ENCODE results near the gene ITM2A. TPM values are rescaled to one million over a fixed set of nuclear protein-coding genes. Genes with fewer than 3 reads are reported as not detected.

Gene ITM2A
- total RNA-seq, 2 donors from 2014 or later, result 194 to 200 TPM

- ATAC-seq (no peak), DNase-seq (no peak)
- Mint-ChIP-seq H3K4me3 (peak overlapping the region; percentile 97), H3K27ac (peak overlapping the region; percentile 97), H3K4me1 (peaks cover 14% of the 10 kb centered on the region), H3K27me3 (no peaks in the 10 kb centered on the region), H3K36me3 (ENCODE audit: low read depth) (peaks cover 4% of the 10 kb centered on the region)
- H3K9me3 ChIP-seq (ENCODE audit: control insufficient read depth, low read length, poor library complexity, severe bottlenecking), result no peaks in the 10 kb centered on the region
Measured at GRCh38 chrX:79367907-79368306, 773 bp upstream of the ITM2A start.

GRCh38 chrX:79366556-79366872, 620 bp downstream of the ITM2A start:
- no peaks in the 10 kb centered on the region for H3K27me3 Mint-ChIP-seq
- H3K4me1 Mint-ChIP-seq, result peaks cover 24% of the 10 kb centered on the region
- H3K27ac Mint-ChIP-seq, result peak overlapping the region; percentile 97
- peak overlapping the region; percentile 97 for H3K4me3 Mint-ChIP-seq
- H3K9me3 ChIP-seq (ENCODE audit: control insufficient read depth, low read length, poor library complexity, severe bottlenecking), result no peaks in the 10 kb centered on the region
- no peak for DNase-seq
- ATAC-seq, result no peak
- H3K36me3 Mint-ChIP-seq (ENCODE audit: low read depth), result peaks cover 4% of the 10 kb centered on the region

- H3K4me1 Mint-ChIP-seq, result peaks cover 26% of the 10 kb centered on the region
- H3K4me3 Mint-ChIP-seq, result peak overlapping the region; percentile 97
- no peak for ATAC-seq
- DNase-seq, result no peak
- no peaks in the 10 kb centered on the region for H3K9me3 ChIP-seq (ENCODE audit: control insufficient read depth, low read length, poor library complexity, severe bottlenecking)
- peak overlapping the region; percentile 97 for H3K27ac Mint-ChIP-seq
- no peaks in the 10 kb centered on the region for H3K27me3 Mint-ChIP-seq
- peaks cover 4% of the 10 kb centered on the region for H3K36me3 Mint-ChIP-seq (ENCODE audit: low read depth)
Measured at GRCh38 chrX:79365591-79365990, 1.5 kb downstream of the ITM2A start.

- no peak for ATAC-seq
- H3K9me3 ChIP-seq (ENCODE audit: control insufficient read depth, low read length, poor library complexity, severe bottlenecking), result no peaks in the 10 kb centered on the region
- Mint-ChIP-seq H3K4me3 (peak overlapping the region; percentile 77), H3K27ac (peak overlapping the region; percentile 97), H3K36me3 (ENCODE audit: low read depth) (peaks cover 4% of the 10 kb centered on the region), H3K27me3 (no peaks in the 10 kb centered on the region), H3K4me1 (peaks cover 26% of the 10 kb centered on the region)
- no peak for DNase-seq
Measured at GRCh38 chrX:79364306-79364705, 2.8 kb downstream of the ITM2A start.

- Mint-ChIP-seq H3K36me3 (ENCODE audit: low read depth) (peaks cover 5% of the 10 kb centered on the region), H3K27me3 (no peaks in the 10 kb centered on the region), H3K4me1 (peaks cover 20% of the 10 kb centered on the region), H3K27ac (peak overlapping the region; percentile 97), H3K4me3 (peak overlapping the region; percentile 41)
- ATAC-seq (peak; percentile 87), DNase-seq (no peak)
- H3K9me3 ChIP-seq (ENCODE audit: control insufficient read depth, low read length, poor library complexity, severe bottlenecking), result no peaks in the 10 kb centered on the region
Measured at GRCh38 chrX:79361192-79361870, 5.8 kb downstream of the ITM2A start.

GRCh38 chrX:79336869-79337815, 30.0 kb downstream of the ITM2A start:
- H3K4me1 Mint-ChIP-seq, result peaks cover 12% of the 10 kb centered on the region
- peak; percentile 66 for ATAC-seq
- no peak for DNase-seq
- H3K9me3 ChIP-seq (ENCODE audit: control insufficient read depth, low read length, poor library complexity, severe bottlenecking), result no peaks in the 10 kb centered on the region
- no peaks in the 10 kb centered on the region for H3K27me3 Mint-ChIP-seq
- peak overlapping the region; percentile 85 for H3K27ac Mint-ChIP-seq
- no peaks in the 10 kb centered on the region for H3K36me3 Mint-ChIP-seq (ENCODE audit: low read depth)
- peak overlapping the region; percentile 73 for H3K4me3 Mint-ChIP-seq

GRCh38 chrX:79330022-79330421, 37.1 kb downstream of the ITM2A start:
- Mint-ChIP-seq H3K36me3 (ENCODE audit: low read depth) (no peaks in the 10 kb centered on the region), H3K27ac (no peak overlapping the region), H3K4me3 (no peak overlapping the region)

GRCh38 chrX:79325263-79325958, 41.7 kb downstream of the ITM2A start:
- Mint-ChIP-seq H3K27ac (peak overlapping the region; percentile 92), H3K4me1 (peaks cover 8% of the 10 kb centered on the region), H3K4me3 (peak overlapping the region; percentile 80), H3K27me3 (no peaks in the 10 kb centered on the region), H3K36me3 (ENCODE audit: low read depth) (peaks cover 2% of the 10 kb centered on the region)
- DNase-seq (peak in 2 of 3 donors; percentile 11 to 32), ATAC-seq (peak; percentile 97)
- no peaks in the 10 kb centered on the region for H3K9me3 ChIP-seq (ENCODE audit: control insufficient read depth, low read length, poor library complexity, severe bottlenecking)

More at GRCh38 chrX:79330022-79330421, 37.1 kb downstream of the ITM2A start:
- ATAC-seq (no peak), DNase-seq (no peak)
- peaks cover 4% of the 10 kb centered on the region for H3K4me1 Mint-ChIP-seq
- no peaks in the 10 kb centered on the region for H3K27me3 Mint-ChIP-seq
- no peaks in the 10 kb centered on the region for H3K9me3 ChIP-seq (ENCODE audit: control insufficient read depth, low read length, poor library complexity, severe bottlenecking)

Other genes starting within 250 kb of the ITM2A start
- gene GPR174, start 222.6 kb downstream of the ITM2A start, total RNA-seq, result 10 to 100 TPM; 34.5 to 41.2 TPM

Measured in T-helper 17 cell (primary cell).